GM12874 (cell line): ENCODE measurements around the gene RPS5.

Experiments
- CTCF ChIP-seq: IDR thresholded peaks from 2 replicates; pipeline ENCODE4 v1.5.1; 2011; ENCODE audit warnings: low read depth, mild to moderate bottlenecking, control low read depth, low read length, moderate library complexity; ENCODE audit not compliant: insufficient read depth

RPS5 gene

GRCh38 chr19:58374200-58374599 lies 12.9 kb upstream of the RPS5 start:
- no peak for TF ChIP-seq CTCF

- TF ChIP-seq CTCF = no peak
Observed at GRCh38 chr19:58379246-58379645, 7.8 kb upstream of the RPS5 start.

GRCh38 chr19:58380037-58380661 lies 6.9 kb upstream of the RPS5 start:
- no peak for TF ChIP-seq CTCF

GRCh38 chr19:58380662-58381459 lies 6.2 kb upstream of the RPS5 start, which contains the start of gene ZNF837:
TSS of gene ZNF837 (minus strand) at chr19:58381030. CDS start at chr19:58369332, 11,698 bp downstream.
- TF ChIP-seq CTCF = no peak

GRCh38 chr19:58381460-58382212 lies 5.4 kb upstream of the RPS5 start:
- no peak for TF ChIP-seq CTCF

- TF ChIP-seq CTCF = no peak
Observed at GRCh38 chr19:58382997-58383603, 4.0 kb upstream of the RPS5 start.
